HCT116 (cell line): ENCODE results near the gene RPLP2. TPM values are rescaled to one million over a fixed set of nuclear protein-coding genes. Genes with fewer than 3 reads are reported as not detected.

ENCODE experiments used
- ATAC-seq: fragments of 200-7000 bp; cut with Tn5 transposase; 2 replicates; pipeline ENCODE4 v1.9.1; 2020; ENCODE audit warnings: mild to moderate bottlenecking, moderate library complexity
- Bru-seq: library from RNA; stranded (reverse); fragments of 400-500 nt; gene quantifications from one replicate; lab custom pipeline; 2021; lab: Mats Ljungman, UMichigan
- BruChase-seq, 2 experiments: library from RNA; stranded (reverse); fragments of 400-500 nt; gene quantifications; one replicate each; lab custom pipeline; 2021; lab: Mats Ljungman, UMichigan
- BruUV-seq: library from RNA; stranded (reverse); fragments of 400-500 nt; replicated peaks from 2 replicates; lab custom pipeline; 2021; lab: Mats Ljungman, UMichigan
- CTCF ChIA-PET: fragments of 300-600 bp; sonication (Branson Sonifier 250); formaldehyde crosslinking; loops from one replicate; lab custom pipeline; 2021; ENCODE audit warnings: antibody characterized with exemption; lab: Charles Lee
- POLR2A ChIA-PET: fragments of 300-600, 350-600 bp; sonication (Branson Sonifier 250); formaldehyde crosslinking; loops from one replicate; lab custom pipeline; 2021; ENCODE audit warnings: antibody characterized with exemption; lab: Charles Lee
- RAD21 ChIA-PET, 2 experiments: fragments of 300-600 bp; sonication (Branson Sonifier 250); formaldehyde crosslinking; loops; one replicate each; lab custom pipeline; 2023; ENCODE audit warnings: low total read pairs in 2 of 2; ENCODE audit not compliant: uncharacterized antibody in 2 of 2, unreplicated experiment in 2 of 2, low non-redundant PET in 1 of 2; lab: Charles Lee
- DNase-seq: peaks from one replicate; pipeline ENCODE4 v3.0.0-alpha.2; 2010; ENCODE audit warnings: low read depth, low spot score
- H2AFZ ChIP-seq: fragments of 200-600 bp; shearing (Covaris generic), sonication (generic); 2 replicates; pipeline ENCODE4 v1.6.1; 2017; ENCODE audit warnings: low read depth, mixed run types, mixed read lengths, antibody characterized with exemption, low read length; ENCODE audit not compliant: poor library complexity, severe bottlenecking
- H3K27ac ChIP-seq: 2 replicates; pipeline ENCODE4 v1.5.1; 2012; ENCODE audit warnings: low read depth, low read length
- H3K27me3 ChIP-seq: fragments of 200-600 bp; sonication (generic); 2 replicates; pipeline ENCODE4 v1.6.1; 2016; ENCODE audit warnings: mixed run types, low read length, mixed read lengths; ENCODE audit not compliant: insufficient read depth
- H3K36me3 ChIP-seq, 2 experiments: fragments of 200-500 bp in 1 of 2; fragments of 200-600 bp in 1 of 2; sonication (Bioruptor generic) in 1 of 2; sonication (generic) in 1 of 2; 2 replicates each; pipeline versions ENCODE4 v1.5.1 to v1.6.1; 2014 to 2016; ENCODE audit warnings: low read length in 2 of 2, inconsistent platforms in 1 of 2, mixed read lengths in 1 of 2, mixed run types in 1 of 2; ENCODE audit not compliant: insufficient read depth in 2 of 2, control insufficient read depth in 1 of 2
- H3K4me1 ChIP-seq, 2 experiments: fragments of 200-600 bp in 1 of 2; sonication (generic) in 1 of 2; 2 replicates each; pipeline versions ENCODE4 v1.5.1 to v1.6.1; 2012 to 2017; ENCODE audit warnings: low read length in 2 of 2, inconsistent platforms in 1 of 2, mild to moderate bottlenecking in 1 of 2, mixed read lengths in 1 of 2, mixed run types in 1 of 2, moderate library complexity in 1 of 2; ENCODE audit not compliant: insufficient read depth in 2 of 2, control insufficient read depth in 1 of 2
- H3K4me2 ChIP-seq: fragments of 200-600 bp; sonication (generic); 2 replicates; pipeline ENCODE4 v1.6.1; 2017; ENCODE audit warnings: mixed run types, low read length, mixed read lengths
- H3K4me3 ChIP-seq, 2 experiments: fragments of 200-600 bp in 1 of 2; sonication (generic) in 1 of 2; replicated peaks in 1 of 2; 2 replicates each; pipeline ENCODE4 v1.5.1; 2011 to 2016; ENCODE audit warnings: low read length in 2 of 2, control low read depth in 1 of 2, low read depth in 1 of 2, mild to moderate bottlenecking in 1 of 2, mixed read lengths in 1 of 2, mixed run types in 1 of 2
- H3K79me2 ChIP-seq: fragments of 200-600 bp; sonication (generic); 2 replicates; pipeline ENCODE4 v1.6.1; 2017; ENCODE audit warnings: mild to moderate bottlenecking, mixed run types, low read length, moderate library complexity, mixed read lengths; ENCODE audit not compliant: insufficient read depth
- H3K9ac ChIP-seq: fragments of 200-600 bp; sonication (generic); 2 replicates; pipeline ENCODE4 v1.6.1; 2016; ENCODE audit warnings: low read length, mixed read lengths
- H3K9me2 ChIP-seq: fragments of 200-600 bp; sonication (generic), shearing (Covaris generic); 2 replicates; pipeline ENCODE4 v1.6.1; 2017; ENCODE audit warnings: mixed run types, mild to moderate bottlenecking, moderate library complexity; ENCODE audit not compliant: insufficient read depth
- H3K9me3 ChIP-seq, 2 experiments: fragments of 200-500 bp in 1 of 2; fragments of 200-600 bp in 1 of 2; sonication (Bioruptor generic) in 1 of 2; sonication (generic) in 1 of 2; 2 replicates each; pipeline ENCODE4 v1.6.1; 2014 to 2017; ENCODE audit warnings: low read length in 2 of 2, mixed read lengths in 2 of 2, inconsistent platforms in 1 of 2, low read depth in 1 of 2, mild to moderate bottlenecking in 1 of 2, mixed run types in 1 of 2, moderate library complexity in 1 of 2; ENCODE audit not compliant: control insufficient read depth in 1 of 2, insufficient read depth in 1 of 2
- H4K20me1 ChIP-seq: fragments of 200-600 bp; sonication (generic), shearing (Covaris generic); 2 replicates; pipeline ENCODE4 v1.6.1; 2017; ENCODE audit warnings: mixed run types, mild to moderate bottlenecking, moderate library complexity; ENCODE audit not compliant: insufficient read depth
- CEBPB ChIP-seq: IDR thresholded peaks from 2 replicates; pipeline ENCODE4 v1.6.1; 2012; ENCODE audit warnings: low read depth
- EZH2 ChIP-seq: fragments of 200-600 bp; sonication (generic); IDR thresholded peaks from 2 replicates; pipeline ENCODE4 v1.6.1; 2017; ENCODE audit warnings: antibody characterized with exemption, mixed run types
- EZH2phosphoT487 ChIP-seq: fragments of 200-600 bp; IDR thresholded peaks from 2 replicates; pipeline ENCODE4 v1.6.1; 2018; ENCODE audit warnings: antibody characterized with exemption, borderline replicate concordance
- FOSL1 ChIP-seq: IDR thresholded peaks from 2 replicates; pipeline ENCODE4 v1.6.1; 2012; ENCODE audit warnings: low read depth
- JUND ChIP-seq: IDR thresholded peaks from 2 replicates; pipeline ENCODE4 v1.6.1; 2012
- POLR2A ChIP-seq: IDR thresholded peaks from 2 replicates; pipeline ENCODE4 v1.7.0; 2011; ENCODE audit warnings: borderline replicate concordance; ENCODE audit not compliant: insufficient read depth, insufficient read length; ENCODE audit errors: extremely low read depth
- POLR2AphosphoS5 ChIP-seq: IDR thresholded peaks from 2 replicates; pipeline ENCODE4 v1.6.1; 2011; ENCODE audit warnings: mild to moderate bottlenecking, low read depth, low read length, moderate library complexity
- RAD21 ChIP-seq: IDR thresholded peaks from 2 replicates; pipeline ENCODE4 v1.6.1; 2012; ENCODE audit warnings: low read depth, mild to moderate bottlenecking
- SIN3A ChIP-seq: IDR thresholded peaks from 2 replicates; pipeline ENCODE4 v1.6.1; 2012; ENCODE audit warnings: low read depth
- SP1 ChIP-seq: IDR thresholded peaks from 2 replicates; pipeline ENCODE4 v1.6.1; 2012; ENCODE audit warnings: low read depth
- SRF ChIP-seq: IDR thresholded peaks from 2 replicates; pipeline ENCODE4 v1.6.1; 2012; ENCODE audit warnings: low read depth
- TCF7L2 ChIP-seq: IDR thresholded peaks from 2 replicates; pipeline ENCODE4 v1.7.0; 2011; ENCODE audit warnings: borderline replicate concordance, inconsistent platforms; ENCODE audit not compliant: insufficient read depth, insufficient read length; ENCODE audit errors: extremely low read depth
- ZBTB33 ChIP-seq: IDR thresholded peaks from 2 replicates; pipeline ENCODE4 v1.6.1; 2011; ENCODE audit warnings: mild to moderate bottlenecking, low read length, moderate library complexity; ENCODE audit not compliant: insufficient replicate concordance; ENCODE audit errors: extremely low read depth
- ZFX ChIP-seq: fragments of 450-650 bp; IDR thresholded peaks from 2 replicates; pipeline ENCODE4 v1.6.1; 2017
- ZNF274 ChIP-seq: fragments of 200-500 bp; sonication (Bioruptor generic); IDR thresholded peaks from 2 replicates; pipeline ENCODE4 v1.6.1; 2014; ENCODE audit warnings: mild to moderate bottlenecking, low read depth, low read length, inconsistent platforms
- intact Hi-C: fragments of 100-400 bp; cut with micrococcal nuclease; formaldehyde crosslinking; loops from 2 replicates; pipeline ENCODE4 v1.10.0; 2022
- long read RNA-seq: library from polyadenylated mRNA; unstranded; transcript quantifications from one replicate; pipeline ENCODE4 v2.0.0, GENCODE V29; 2021; ENCODE audit not compliant: unreplicated experiment
- polyA plus RNA-seq: library from polyadenylated mRNA; unstranded; fragments of >200 nt; gene quantifications from 2 replicates; pipeline ENCODE4 v1.2.1, GENCODE V29; 2012; ENCODE audit warnings: missing spikeins
- total RNA-seq: library from RNA; stranded (reverse); gene quantifications from one replicate; pipeline ENCODE4 v1.2.1, GENCODE V29; 2021; ENCODE audit not compliant: unreplicated experiment
- TF ChIP-seq, protein P1 (sequence below): IDR thresholded peaks from 2 replicates; pipeline ENCODE4 v1.6.1; 2012; ENCODE audit warnings: low read depth
- TF ChIP-seq, protein P2 (sequence below), 3 experiments: fragments of 200-600 bp in 1 of 3; sonication (generic) in 1 of 3; IDR thresholded peaks in 2 of 3; conservative IDR thresholded peaks in 1 of 3; 2 replicates each; pipeline ENCODE4 v1.5.1; 2012 to 2017; ENCODE audit warnings: low read depth in 2 of 3, low read length in 2 of 3, antibody characterized with exemption in 1 of 3, borderline replicate concordance in 1 of 3, control low read depth in 1 of 3, mild to moderate bottlenecking in 1 of 3, mixed read lengths in 1 of 3, mixed run types in 1 of 3, moderate library complexity in 1 of 3; ENCODE audit not compliant: insufficient read depth in 1 of 3

RPLP2 gene
- 3,615 TPM for total RNA-seq
- polyA plus RNA-seq: 3,759 and 4,714 TPM in 2 replicates
- percentile 99 among the genes with signal in this experiment for Bru-seq, nascent RNA
- percentile 99 among the genes with signal in this experiment for BruChase-seq, experiment 1, labeled RNA remaining after a 6-hour chase
- percentile 99 among the genes with signal in this experiment for BruChase-seq, experiment 2, labeled RNA remaining after a 2-hour chase
- long read RNA-seq, transcript RPLP2-207 (4 exons, 637 nt): minor isoform, 208 of 848 reads
- long read RNA-seq, transcript RPLP2-205 (2 exons, 646 nt): minor isoform, 39 of 848 reads
- long read RNA-seq, transcript RPLP2-203 (3 exons, 489 nt): minor isoform, 99 of 848 reads
- long read RNA-seq, transcript RPLP2-201 (5 exons, 781 nt): major isoform, 444 of 848 reads
- long read RNA-seq, partial matches to known transcripts: 30 of 848 reads
- long read RNA-seq, other reads (novel, unspliced or antisense): 27 of 848 reads

GRCh38 chr11:809287-810039 is at the start of gene RPLP2:
Gene RPLP2, plus strand, starts transcription at chr11:809967. Its CDS starts 268 bp downstream, at chr11:810235.
- CTCF ChIA-PET: interaction anchor here (1.0 to 1.5 kb wide), 3 partner anchors 8 to 29 kb away, joined by 3 to 7 read pairs (median 3); partner anchors contain the start of gene PNPLA2
- Histone ChIP-seq H3K4me1 (peaks cover 19 to 55% of the 10 kb centered on the region in 2 experiments), H3K4me2 (peak within 1 kb of the TSS; percentile 88), H3K27ac (peak within 1 kb of the TSS; percentile 93), H3K9me2 (no peaks in the 10 kb centered on the region), H4K20me1 (peaks cover 17% of the 10 kb centered on the region; the same call in 1 of the 2 replicates), H3K27me3 (no peaks in the 10 kb centered on the region), H3K79me2 (peaks cover 55% of the 10 kb centered on the region), H3K4me3 (peak within 1 kb of the TSS; percentile 82 to 97), H2AFZ (no peak within 1 kb of the TSS), H3K36me3 (peaks cover 21 to 38% of the 10 kb centered on the region in 2 experiments), H3K9me3 (no peaks in the 10 kb centered on the region), H3K9ac (peak within 1 kb of the TSS; percentile 100)
- peak; percentile 69 for ATAC-seq
- intact Hi-C loops: loop anchor here (1.0 to 5.0 kb wide), 2 partner anchors 13 to 33 kb away; partner anchors contain the start of genes POLR2L and TSPAN4
- RAD21 ChIA-PET: no interaction called here
- DNase-seq: peak; percentile 93
- POLR2A ChIA-PET: interaction anchor here (1.0 to 4.4 kb wide), 7 partner anchors 10 to 33 kb away, joined by 3 to 45 read pairs (median 6); partner anchors contain the start of genes CRACR2B, PNPLA2 and TSPAN4
- no TSS peak for BruUV-seq
- TF ChIP-seq POLR2AphosphoS5 (peak; percentile 88), SIN3A (no peak), ZNF274 (no peak), RAD21 (no peak), FOSL1 (no peak), SRF (no peak), SP1 (no peak), EZH2phosphoT487 (no peak), POLR2A (peak; percentile 48), JUND (no peak), ZBTB33 (no peak), EZH2 (no peak), TCF7L2 (peak; percentile 34), CEBPB (no peak), ZFX (peak; percentile 99)
- TF ChIP-seq, protein P1, sequence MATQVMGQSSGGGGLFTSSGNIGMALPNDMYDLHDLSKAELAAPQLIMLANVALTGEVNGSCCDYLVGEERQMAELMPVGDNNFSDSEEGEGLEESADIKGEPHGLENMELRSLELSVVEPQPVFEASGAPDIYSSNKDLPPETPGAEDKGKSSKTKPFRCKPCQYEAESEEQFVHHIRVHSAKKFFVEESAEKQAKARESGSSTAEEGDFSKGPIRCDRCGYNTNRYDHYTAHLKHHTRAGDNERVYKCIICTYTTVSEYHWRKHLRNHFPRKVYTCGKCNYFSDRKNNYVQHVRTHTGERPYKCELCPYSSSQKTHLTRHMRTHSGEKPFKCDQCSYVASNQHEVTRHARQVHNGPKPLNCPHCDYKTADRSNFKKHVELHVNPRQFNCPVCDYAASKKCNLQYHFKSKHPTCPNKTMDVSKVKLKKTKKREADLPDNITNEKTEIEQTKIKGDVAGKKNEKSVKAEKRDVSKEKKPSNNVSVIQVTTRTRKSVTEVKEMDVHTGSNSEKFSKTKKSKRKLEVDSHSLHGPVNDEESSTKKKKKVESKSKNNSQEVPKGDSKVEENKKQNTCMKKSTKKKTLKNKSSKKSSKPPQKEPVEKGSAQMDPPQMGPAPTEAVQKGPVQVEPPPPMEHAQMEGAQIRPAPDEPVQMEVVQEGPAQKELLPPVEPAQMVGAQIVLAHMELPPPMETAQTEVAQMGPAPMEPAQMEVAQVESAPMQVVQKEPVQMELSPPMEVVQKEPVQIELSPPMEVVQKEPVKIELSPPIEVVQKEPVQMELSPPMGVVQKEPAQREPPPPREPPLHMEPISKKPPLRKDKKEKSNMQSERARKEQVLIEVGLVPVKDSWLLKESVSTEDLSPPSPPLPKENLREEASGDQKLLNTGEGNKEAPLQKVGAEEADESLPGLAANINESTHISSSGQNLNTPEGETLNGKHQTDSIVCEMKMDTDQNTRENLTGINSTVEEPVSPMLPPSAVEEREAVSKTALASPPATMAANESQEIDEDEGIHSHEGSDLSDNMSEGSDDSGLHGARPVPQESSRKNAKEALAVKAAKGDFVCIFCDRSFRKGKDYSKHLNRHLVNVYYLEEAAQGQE: no peak
- TF ChIP-seq, protein P2, sequence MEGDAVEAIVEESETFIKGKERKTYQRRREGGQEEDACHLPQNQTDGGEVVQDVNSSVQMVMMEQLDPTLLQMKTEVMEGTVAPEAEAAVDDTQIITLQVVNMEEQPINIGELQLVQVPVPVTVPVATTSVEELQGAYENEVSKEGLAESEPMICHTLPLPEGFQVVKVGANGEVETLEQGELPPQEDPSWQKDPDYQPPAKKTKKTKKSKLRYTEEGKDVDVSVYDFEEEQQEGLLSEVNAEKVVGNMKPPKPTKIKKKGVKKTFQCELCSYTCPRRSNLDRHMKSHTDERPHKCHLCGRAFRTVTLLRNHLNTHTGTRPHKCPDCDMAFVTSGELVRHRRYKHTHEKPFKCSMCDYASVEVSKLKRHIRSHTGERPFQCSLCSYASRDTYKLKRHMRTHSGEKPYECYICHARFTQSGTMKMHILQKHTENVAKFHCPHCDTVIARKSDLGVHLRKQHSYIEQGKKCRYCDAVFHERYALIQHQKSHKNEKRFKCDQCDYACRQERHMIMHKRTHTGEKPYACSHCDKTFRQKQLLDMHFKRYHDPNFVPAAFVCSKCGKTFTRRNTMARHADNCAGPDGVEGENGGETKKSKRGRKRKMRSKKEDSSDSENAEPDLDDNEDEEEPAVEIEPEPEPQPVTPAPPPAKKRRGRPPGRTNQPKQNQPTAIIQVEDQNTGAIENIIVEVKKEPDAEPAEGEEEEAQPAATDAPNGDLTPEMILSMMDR (IDR thresholded peaks at IDR 0.05 in 2 of 3, conservative IDR thresholded peaks at IDR 0.05 in 1 of 3; ENCODE audit: borderline replicate concordance in 1 of 3, insufficient read depth in 1 of 3, low read depth in 2 of 3, low read length in 2 of 3): no peak
